Loucy (cell line): ENCODE results near the gene STK39.

Experiments used
- H2AFZ ChIP-seq: fragments of 200-600 bp; sonication (generic); 2 replicates; pipeline ENCODE4 v1.6.0; 2016; ENCODE audit warnings: antibody characterized with exemption, mild to moderate bottlenecking, low read length, moderate library complexity
- H3F3A ChIP-seq: fragments of 200-600 bp; 2 replicates; pipeline ENCODE4 v1.6.0; 2016; ENCODE audit warnings: antibody characterized with exemption, low read depth, mild to moderate bottlenecking
- H3K27me3 ChIP-seq: fragments of 200-600 bp; sonication (generic); 2 replicates; pipeline ENCODE4 v1.6.1; 2014; ENCODE audit warnings: low read length, mild to moderate bottlenecking; ENCODE audit not compliant: insufficient read depth, poor library complexity, severe bottlenecking
- H3K36me3 ChIP-seq: fragments of 200-600 bp; sonication (generic); 2 replicates; pipeline ENCODE4 v1.6.1; 2016; ENCODE audit warnings: low read length; ENCODE audit not compliant: insufficient read depth
- H3K4me1 ChIP-seq: fragments of 200-600 bp; sonication (generic); 2 replicates; pipeline ENCODE4 v1.5.1; 2014; ENCODE audit warnings: low read length, mild to moderate bottlenecking; ENCODE audit not compliant: insufficient read depth, poor library complexity, severe bottlenecking
- H3K4me2 ChIP-seq: fragments of 200-600 bp; sonication (generic); 2 replicates; pipeline ENCODE4 v1.6.0; 2014; ENCODE audit warnings: antibody characterized with exemption, low read length, low read depth, mild to moderate bottlenecking; ENCODE audit not compliant: poor library complexity, severe bottlenecking
- H3K4me3 ChIP-seq: fragments of 200-600 bp; sonication (generic); 2 replicates; pipeline ENCODE4 v1.5.1; 2014; ENCODE audit warnings: low read length, mild to moderate bottlenecking, mixed read lengths; ENCODE audit not compliant: poor library complexity, severe bottlenecking
- H3K79me2 ChIP-seq: fragments of 200-600 bp; sonication (generic); 2 replicates; pipeline ENCODE4 v1.6.1; 2014; ENCODE audit warnings: low read length; ENCODE audit not compliant: insufficient read depth
- H3K9ac ChIP-seq: fragments of 200-600 bp; sonication (generic); 2 replicates; pipeline ENCODE4 v1.6.0; 2014; ENCODE audit warnings: mild to moderate bottlenecking, low read depth, low read length, moderate library complexity; ENCODE audit not compliant: poor library complexity, severe bottlenecking
- H3K9me2 ChIP-seq: fragments of 200-600 bp; sonication (generic); replicated peaks from 2 replicates; pipeline ENCODE4 v1.6.1; 2016; ENCODE audit warnings: low read depth, low read length, mixed read lengths
- H3K9me3 ChIP-seq: fragments of 200-600 bp; sonication (generic); 2 replicates; pipeline ENCODE4 v1.6.1; 2014; ENCODE audit warnings: mild to moderate bottlenecking, antibody characterized with exemption, low read length, low read depth; ENCODE audit not compliant: insufficient read depth
- H4K20me1 ChIP-seq: fragments of 200-600 bp; sonication (generic); 2 replicates; pipeline ENCODE4 v1.6.0; 2014; ENCODE audit warnings: antibody characterized with exemption, low read length, mild to moderate bottlenecking; ENCODE audit not compliant: insufficient read depth, poor library complexity, severe bottlenecking
- EZH2phosphoT487 ChIP-seq: fragments of 200-600 bp; IDR thresholded peaks from 2 replicates; pipeline ENCODE4 v1.6.1; 2018; ENCODE audit warnings: antibody characterized with exemption, mild to moderate bottlenecking, moderate library complexity, borderline replicate concordance
- TF ChIP-seq, protein P1 (sequence below): fragments of 200-600 bp; sonication (generic); conservative IDR thresholded peaks from 2 replicates; pipeline ENCODE4 v1.5.1; 2014; ENCODE audit warnings: mild to moderate bottlenecking, antibody characterized with exemption, low read length

STK39 gene

DNA sequence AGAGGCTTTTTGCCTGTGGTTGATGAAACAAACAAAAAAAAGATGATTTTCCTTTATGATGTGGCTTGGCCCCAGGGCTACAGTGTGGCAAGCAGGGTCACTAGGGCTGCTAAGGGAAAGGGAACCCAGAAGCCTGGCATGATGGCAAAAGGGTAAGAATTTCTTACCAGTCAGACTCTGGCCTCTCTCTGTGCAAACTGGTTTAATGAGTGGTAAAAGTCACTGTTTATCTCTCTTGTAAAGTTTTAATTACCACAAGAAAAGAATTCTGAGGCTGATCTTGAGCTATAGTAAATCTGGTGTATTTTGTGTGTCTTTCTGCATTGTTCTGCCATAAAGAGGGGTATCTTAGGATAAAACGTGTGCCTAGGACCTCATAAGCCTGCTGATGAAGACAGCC, 275.4 kb downstream of the STK39 start:
- Histone ChIP-seq H4K20me1 (no peaks in the 10 kb centered on the region), H3K4me1 (no peaks in the 10 kb centered on the region), H3K79me2 (no peaks in the 10 kb centered on the region), H3K4me2 (no peak overlapping the region), H2AFZ (no peak overlapping the region), H3F3A (no peaks in the 10 kb centered on the region), H3K9ac (no peak overlapping the region), H3K9me3 (peaks cover 21% of the 10 kb centered on the region; the same call in 1 of the 2 replicates), H3K27me3 (no peaks in the 10 kb centered on the region), H3K9me2 (no peaks in the 10 kb centered on the region), H3K4me3 (no peak overlapping the region), H3K36me3 (peaks cover 35% of the 10 kb centered on the region)
- TF ChIP-seq, protein P1, sequence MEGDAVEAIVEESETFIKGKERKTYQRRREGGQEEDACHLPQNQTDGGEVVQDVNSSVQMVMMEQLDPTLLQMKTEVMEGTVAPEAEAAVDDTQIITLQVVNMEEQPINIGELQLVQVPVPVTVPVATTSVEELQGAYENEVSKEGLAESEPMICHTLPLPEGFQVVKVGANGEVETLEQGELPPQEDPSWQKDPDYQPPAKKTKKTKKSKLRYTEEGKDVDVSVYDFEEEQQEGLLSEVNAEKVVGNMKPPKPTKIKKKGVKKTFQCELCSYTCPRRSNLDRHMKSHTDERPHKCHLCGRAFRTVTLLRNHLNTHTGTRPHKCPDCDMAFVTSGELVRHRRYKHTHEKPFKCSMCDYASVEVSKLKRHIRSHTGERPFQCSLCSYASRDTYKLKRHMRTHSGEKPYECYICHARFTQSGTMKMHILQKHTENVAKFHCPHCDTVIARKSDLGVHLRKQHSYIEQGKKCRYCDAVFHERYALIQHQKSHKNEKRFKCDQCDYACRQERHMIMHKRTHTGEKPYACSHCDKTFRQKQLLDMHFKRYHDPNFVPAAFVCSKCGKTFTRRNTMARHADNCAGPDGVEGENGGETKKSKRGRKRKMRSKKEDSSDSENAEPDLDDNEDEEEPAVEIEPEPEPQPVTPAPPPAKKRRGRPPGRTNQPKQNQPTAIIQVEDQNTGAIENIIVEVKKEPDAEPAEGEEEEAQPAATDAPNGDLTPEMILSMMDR = no peak
- TF ChIP-seq EZH2phosphoT487 = no peak

DNA sequence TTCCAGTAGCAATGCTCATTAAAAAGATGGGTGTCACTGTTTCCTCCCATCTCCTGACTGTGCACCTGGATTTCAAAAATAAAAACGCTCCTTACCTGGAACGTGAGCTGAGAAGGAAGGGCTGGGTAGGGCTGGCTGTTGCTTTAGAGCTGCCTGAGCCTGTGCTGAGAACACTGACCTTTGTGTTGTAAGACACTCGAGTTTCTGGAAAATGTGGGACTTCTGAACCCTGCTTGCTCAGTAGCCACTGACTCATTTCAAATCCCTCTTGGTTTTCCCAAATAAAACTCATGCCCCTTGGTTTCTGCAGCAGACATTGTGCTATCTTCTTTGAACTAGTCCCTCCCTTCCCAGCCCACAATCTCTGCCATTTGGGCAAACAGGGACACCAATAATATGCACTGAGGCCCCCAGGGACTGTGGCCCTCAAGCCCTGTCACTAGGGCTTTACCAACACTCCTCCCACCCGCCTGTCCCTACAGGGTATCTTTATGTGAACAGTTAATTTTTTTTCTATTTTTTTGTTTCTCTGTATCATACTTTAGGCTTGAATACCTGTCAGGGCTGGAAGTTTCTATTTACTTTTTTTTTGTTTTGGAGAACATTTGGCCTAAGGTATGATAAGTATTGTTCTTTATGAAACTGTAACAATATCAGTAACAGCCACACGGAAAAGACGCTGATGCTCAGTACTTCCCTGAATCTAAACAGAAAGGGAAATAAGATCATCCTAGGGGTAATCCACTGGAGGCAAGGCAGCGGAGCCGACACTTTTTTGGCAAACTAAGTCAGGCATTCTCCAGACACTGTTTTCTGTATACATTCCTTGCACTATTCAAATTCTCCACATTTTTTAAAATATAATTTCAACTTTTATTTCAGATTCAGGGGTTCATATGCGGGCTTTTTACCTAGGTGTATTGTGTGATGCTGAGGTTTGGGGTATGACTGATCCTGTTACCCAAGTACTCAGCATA, 280.2 kb downstream of the STK39 start:
- Histone ChIP-seq H4K20me1 (no peaks in the 10 kb centered on the region), H3K36me3 (peaks cover 40% of the 10 kb centered on the region), H3K4me3 (no peak overlapping the region), H3F3A (no peaks in the 10 kb centered on the region), H3K4me2 (no peak overlapping the region), H3K27me3 (no peaks in the 10 kb centered on the region), H3K79me2 (no peaks in the 10 kb centered on the region), H2AFZ (no peak overlapping the region), H3K9me2 (no peaks in the 10 kb centered on the region), H3K4me1 (no peaks in the 10 kb centered on the region), H3K9me3 (peaks cover 16% of the 10 kb centered on the region; the same call in 1 of the 2 replicates), H3K9ac (no peak overlapping the region)
- TF ChIP-seq EZH2phosphoT487 = no peak
- TF ChIP-seq, protein P1 = no peak

DNA sequence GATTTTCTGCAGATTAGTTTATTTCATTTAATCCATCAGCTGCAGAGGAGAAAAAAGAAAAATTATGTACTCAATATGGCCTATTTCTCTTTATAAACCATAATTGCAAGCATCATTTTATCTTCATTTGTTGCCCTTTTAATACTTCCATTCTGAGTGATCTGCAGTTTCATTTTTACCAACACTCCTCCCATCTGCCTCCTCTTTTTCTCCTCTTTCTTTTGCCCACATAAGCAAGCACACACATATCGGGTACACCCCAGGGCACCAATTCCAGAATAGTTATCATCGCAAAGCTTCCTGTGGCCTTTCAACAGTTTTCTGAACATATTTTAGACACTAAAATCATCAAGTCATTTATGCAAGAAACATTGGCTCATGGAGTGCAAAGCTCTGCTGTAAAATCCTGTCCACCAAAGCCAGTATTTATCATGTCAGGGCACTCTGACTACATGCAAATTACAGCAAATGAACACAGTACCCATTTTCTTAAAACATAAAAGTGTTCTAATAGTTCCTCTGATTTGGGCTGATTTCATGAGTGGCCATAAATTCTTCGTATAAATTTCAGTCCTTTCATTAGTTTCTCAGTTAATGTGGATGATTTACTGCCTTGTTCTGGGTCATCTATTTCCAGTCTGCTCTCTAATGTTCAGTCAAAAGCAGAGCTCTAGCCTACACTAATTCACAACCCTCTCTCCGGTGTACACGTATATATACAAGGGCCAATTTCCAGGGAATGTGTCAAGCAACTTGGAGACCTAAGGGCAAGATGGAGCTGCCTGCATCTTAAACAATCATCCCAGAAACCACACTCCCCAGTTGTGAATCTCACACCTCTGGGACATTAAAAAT, 281.3 kb downstream of the STK39 start:
- Histone ChIP-seq H3K9me2 (no peaks in the 10 kb centered on the region), H3K4me3 (no peak overlapping the region), H3F3A (no peaks in the 10 kb centered on the region), H3K27me3 (no peaks in the 10 kb centered on the region), H3K4me1 (no peaks in the 10 kb centered on the region), H4K20me1 (no peaks in the 10 kb centered on the region), H3K4me2 (no peak overlapping the region), H3K9ac (no peak overlapping the region), H3K9me3 (peaks cover 6% of the 10 kb centered on the region; the same call in 1 of the 2 replicates), H3K36me3 (peaks cover 37% of the 10 kb centered on the region; the same call in 1 of the 2 replicates), H3K79me2 (no peaks in the 10 kb centered on the region), H2AFZ (no peak overlapping the region)
- TF ChIP-seq, protein P1 = no peak
